Gastrocnemius medialis (tissue), 4 donors: ENCODE results near the gene MYOZ2. TPM values are rescaled to one million over a fixed set of nuclear protein-coding genes. Genes with fewer than 3 reads are reported as not detected.
A peak's percentile ranks its signal among the peaks of the same experiment; 100 is the strongest.
"Not testable (repeated sequence)": the region's sequence is repeated elsewhere in the genome, so short reads cannot be mapped to it uniquely, and the experiment has no call there.

Experiments
- ATAC-seq, 2 donors: fragments of 150-250 bp; one replicate each; pipeline ENCODE4 v1.9.1; 2016
- DNase-seq, 2 donors: peaks; one replicate each; pipeline ENCODE4 v3.0.0-alpha.2; 2019
- H3K27ac ChIP-seq, 4 donors: fragments of 200-600 bp; sonication (generic); 1 replicate in 1 of 4; 2 replicates in 3 of 4; pipeline ENCODE4 v1.5.1; 2016 to 2018; ENCODE audit warnings: mild to moderate bottlenecking in 2 of 4, moderate library complexity in 1 of 4
- H3K27me3 ChIP-seq, 3 donors: fragments of 200-600 bp; sonication (generic) in 2 of 3; 1 replicate in 1 of 3; 2 replicates in 2 of 3; pipeline versions ENCODE4 v1.5.1 to v1.6.0; 2016 to 2019; ENCODE audit warnings: mild to moderate bottlenecking in 1 of 3, moderate library complexity in 1 of 3
- H3K36me3 ChIP-seq, 2 donors: fragments of 200-600 bp; sonication (generic) in 1 of 2; one replicate each; pipeline ENCODE4 v1.5.1; 2017 to 2018
- H3K4me1 ChIP-seq, 2 donors: fragments of 200-600 bp; sonication (generic) in 1 of 2; one replicate each; pipeline ENCODE4 v1.5.1; 2016 to 2017; ENCODE audit warnings: mild to moderate bottlenecking in 2 of 2
- H3K4me3 ChIP-seq, 4 donors: fragments of 200-600 bp; sonication (generic) in 3 of 4; 1 replicate in 1 of 4; 2 replicates in 3 of 4; pipeline ENCODE4 v1.5.1; 2016 to 2019; ENCODE audit warnings: mild to moderate bottlenecking in 2 of 4
- H3K9me3 ChIP-seq, 3 donors: fragments of 200-600 bp; sonication (generic) in 2 of 3; 1 replicate in 1 of 3; 2 replicates in 2 of 3; pipeline ENCODE4 v1.5.1; 2016 to 2019
- CTCF ChIP-seq, 5 experiments: fragments of 450-650 bp in 3 of 5; fragments of 200-600 bp in 2 of 5; sonication (generic) in 2 of 5; IDR thresholded peaks in 4 of 5; conservative IDR thresholded peaks in 1 of 5; 1 replicate in 4 of 5; 2 replicates in 1 of 5; pipeline ENCODE4 v1.5.1; 2016 to 2019; ENCODE audit warnings: antibody characterized with exemption in 5 of 5, mild to moderate bottlenecking in 3 of 5, moderate library complexity in 3 of 5
- POLR2A ChIP-seq, 2 donors: fragments of 450-650 bp; IDR thresholded peaks; one replicate each; pipeline ENCODE4 v1.6.1; 2017; ENCODE audit warnings: antibody characterized with exemption in 2 of 2, mild to moderate bottlenecking in 2 of 2, moderate library complexity in 2 of 2
- in situ Hi-C, 4 donors: fragments of 200-750 bp; cut with MboI; loops; one replicate each; pipeline versions ENCODE4 v1.15.0 to v1.8.0; 2017; ENCODE audit warnings: low sequenced_read_pairs in 4 of 4
- intact Hi-C: fragments of 100-400 bp; cut with DNase I; formaldehyde crosslinking; loops from one replicate; pipeline ENCODE4 v1.15.1; 2023; ENCODE audit warnings: low total_unique reads
- total RNA-seq, 4 donors: library from RNA; depleted of rRNA; stranded (reverse); fragments of >200 nt; gene quantifications; one replicate each; pipeline versions ENCODE4 v1.1.0 to v1.2.3, GENCODE V29; 2016

The MYOZ2 gene
- total RNA-seq, 4 donors from 2014 or later: 30.6 to 290 (median 87.9) TPM

- DNase-seq (no peak), ATAC-seq (no peak)
- Histone ChIP-seq H3K36me3 (peaks cover 0 to under 1% of the 10 kb centered on the region in 2 donors), H3K4me3 (peak overlapping the region in 2 of 4 donors; percentile 32 to 42), H3K9me3 (no peaks in the 10 kb centered on the region), H3K27ac (peak overlapping the region; percentile 72 to 89 (median 79)), H3K27me3 (no peaks in the 10 kb centered on the region), H3K4me1 (peaks cover 41 to 43% of the 10 kb centered on the region in 2 donors)
- in situ Hi-C loops: loop anchor here in 2 of 4 donors (10.0 to 25.0 kb wide), 2 partner anchors 93 to 151 kb away; no protein-coding TSS in a partner anchor
- TF ChIP-seq CTCF (IDR thresholded peaks at IDR 0.05 in 4 of 5, conservative IDR thresholded peaks at IDR 0.05 in 1 of 5) (no peak), POLR2A (IDR thresholded peaks at IDR 0.05) (no peak)
- intact Hi-C loops: no loop called here
These were observed 2.4 kb downstream of the MYOZ2 start for GRCh38 chr4:119138046-119138445.

GRCh38 chr4:119139311-119139710, 3.7 kb downstream of the MYOZ2 start:
- Histone ChIP-seq H3K4me3 (no peak overlapping the region), H3K27me3 (no peaks in the 10 kb centered on the region), H3K27ac (peak overlapping the region; percentile 72 to 89 (median 79)), H3K4me1 (peaks cover 41 to 43% of the 10 kb centered on the region in 2 donors), H3K9me3 (no peaks in the 10 kb centered on the region), H3K36me3 (peaks cover 0 to 6% of the 10 kb centered on the region in 2 donors)
- no peak for DNase-seq
- TF ChIP-seq CTCF (IDR thresholded peaks at IDR 0.05 in 4 of 5, conservative IDR thresholded peaks at IDR 0.05 in 1 of 5) (no peak), POLR2A (IDR thresholded peaks at IDR 0.05) (no peak)
- ATAC-seq: no peak
- intact Hi-C loops: no loop called here
- in situ Hi-C loops: loop anchor here in 2 of 4 donors (10.0 to 25.0 kb wide), 2 partner anchors 95 to 152 kb away; no protein-coding TSS in a partner anchor

GRCh38 chr4:119139822-119140252, 4.2 kb downstream of the MYOZ2 start:
- Histone ChIP-seq H3K4me1 (peaks cover 41 to 43% of the 10 kb centered on the region in 2 donors), H3K36me3 (peaks cover 0 to 6% of the 10 kb centered on the region in 2 donors), H3K9me3 (no peaks in the 10 kb centered on the region), H3K27me3 (no peaks in the 10 kb centered on the region), H3K27ac (peak overlapping the region; percentile 72 to 89 (median 79)), H3K4me3 (no peak overlapping the region)
- in situ Hi-C loops: loop anchor here in 2 of 4 donors (10.0 to 25.0 kb wide), 2 partner anchors 95 to 153 kb away; no protein-coding TSS in a partner anchor
- no peak for TF ChIP-seq POLR2A (IDR thresholded peaks at IDR 0.05)
- TF ChIP-seq CTCF (IDR thresholded peaks at IDR 0.05 in 4 of 5, conservative IDR thresholded peaks at IDR 0.05 in 1 of 5): no peak
- no peak for ATAC-seq
- no peak for DNase-seq
- intact Hi-C loops: loop anchor here (10.0 kb wide), 1 partner anchor 245 kb away; no protein-coding TSS in a partner anchor

GRCh38 chr4:119141283-119141682, 5.7 kb downstream of the MYOZ2 start:
- Histone ChIP-seq H3K4me1 (peaks cover 30 to 42% of the 10 kb centered on the region in 2 donors), H3K27ac (peak overlapping the region; percentile 52 to 89 (median 79))
- intact Hi-C loops: loop anchor here (10.0 kb wide), 1 partner anchor 246 kb away; no protein-coding TSS in a partner anchor
- not testable (repeated sequence) for ATAC-seq, DNase-seq, H3K27me3 ChIP-seq, H3K36me3 ChIP-seq, H3K9me3 ChIP-seq, H3K4me3 ChIP-seq
- in situ Hi-C loops: loop anchor here in 1 of 4 donors (25.0 kb wide), 1 partner anchor 154 kb away; no protein-coding TSS in a partner anchor

GRCh38 chr4:119142833-119143232, 7.2 kb downstream of the MYOZ2 start:
- intact Hi-C loops: loop anchor here (10.0 kb wide), 1 partner anchor 248 kb away; no protein-coding TSS in a partner anchor
- in situ Hi-C loops: loop anchor here in 1 of 4 donors (25.0 kb wide), 1 partner anchor 156 kb away; no protein-coding TSS in a partner anchor

GRCh38 chr4:119143341-119143740, 7.7 kb downstream of the MYOZ2 start:
- not testable (repeated sequence) for H3K9me3 ChIP-seq, H3K36me3 ChIP-seq, DNase-seq, H3K4me3 ChIP-seq, ATAC-seq, H3K27me3 ChIP-seq
- peaks cover 17 to 43% of the 10 kb centered on the region in 2 donors for H3K4me1 ChIP-seq
- intact Hi-C loops: loop anchor here (10.0 kb wide), 1 partner anchor 249 kb away; no protein-coding TSS in a partner anchor
- peak overlapping the region in 3 of 4 donors; percentile 78 to 89 (median 80) for H3K27ac ChIP-seq
- in situ Hi-C loops: loop anchor here in 1 of 4 donors (25.0 kb wide), 1 partner anchor 156 kb away; no protein-coding TSS in a partner anchor

More at GRCh38 chr4:119142833-119143232, 7.2 kb downstream of the MYOZ2 start:
- no peak for DNase-seq
- H3K9me3 ChIP-seq: no peaks in the 10 kb centered on the region
- TF ChIP-seq CTCF (IDR thresholded peaks at IDR 0.05 in 4 of 5, conservative IDR thresholded peaks at IDR 0.05 in 1 of 5): no peak
- no peak for TF ChIP-seq POLR2A (IDR thresholded peaks at IDR 0.05)
- no peak for ATAC-seq
- peak overlapping the region; percentile 54 to 89 (median 79) for H3K27ac ChIP-seq
- peaks cover 23 to 48% of the 10 kb centered on the region in 2 donors for H3K4me1 ChIP-seq
- H3K4me3 ChIP-seq: no peak overlapping the region
- no peaks in the 10 kb centered on the region for H3K27me3 ChIP-seq
- H3K36me3 ChIP-seq: peaks cover 0 to 6% of the 10 kb centered on the region in 2 donors
